ENCODE measurements around the gene ALOX12.

The ALOX12 gene

DNA sequence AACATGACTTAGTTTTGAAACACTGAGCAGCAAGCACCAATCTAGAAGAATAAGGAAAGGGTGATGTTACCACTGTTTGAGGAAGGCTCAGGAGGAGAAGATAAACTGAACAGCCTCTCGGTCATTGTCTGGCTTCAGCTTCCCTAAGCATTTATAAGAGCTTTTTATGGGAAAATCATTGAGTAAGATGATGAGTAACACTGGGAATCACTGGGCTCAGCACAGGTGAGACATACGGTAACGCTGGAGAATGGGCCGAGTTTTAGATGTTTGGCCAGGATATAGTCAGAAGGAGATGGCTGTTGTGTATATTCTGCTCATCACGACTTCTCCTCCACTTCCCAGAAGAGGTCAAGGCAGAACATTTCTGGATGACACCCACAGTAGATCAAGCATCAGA lies 42.2 kb upstream of the ALOX12 start:
- TF ChIP-seq, protein P1, sequence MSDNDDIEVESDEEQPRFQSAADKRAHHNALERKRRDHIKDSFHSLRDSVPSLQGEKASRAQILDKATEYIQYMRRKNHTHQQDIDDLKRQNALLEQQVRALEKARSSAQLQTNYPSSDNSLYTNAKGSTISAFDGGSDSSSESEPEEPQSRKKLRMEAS (IDR thresholded peaks at IDR 0.05) = no peak
- TF ChIP-seq TCF12 (IDR thresholded peaks at IDR 0.05; ENCODE audit: low read depth) (no peak), TAF1 (IDR thresholded peaks at IDR 0.05; ENCODE audit: low read depth) (no peak), ZBTB7A (IDR thresholded peaks at IDR 0.05; ENCODE audit: low read depth) (no peak)

DNA sequence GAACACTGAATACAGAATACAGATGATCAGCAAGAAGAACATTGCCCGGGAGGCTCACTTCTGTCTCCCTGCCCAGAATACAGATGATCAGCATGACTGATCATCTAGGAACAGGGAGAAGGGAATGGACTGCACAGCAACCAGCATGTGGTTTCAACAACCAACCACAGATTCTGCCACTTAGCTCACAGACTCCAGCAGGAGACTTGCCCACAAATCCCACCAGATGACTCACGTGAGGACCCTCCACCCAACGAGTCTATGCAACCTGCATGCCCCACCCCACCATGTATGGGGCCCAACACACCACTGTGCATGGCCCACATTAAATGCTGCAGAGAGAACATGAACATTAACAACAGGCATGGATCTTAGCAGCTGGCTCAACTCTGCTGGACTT lies 36.1 kb upstream of the ALOX12 start:
- TF ChIP-seq, protein P2, sequence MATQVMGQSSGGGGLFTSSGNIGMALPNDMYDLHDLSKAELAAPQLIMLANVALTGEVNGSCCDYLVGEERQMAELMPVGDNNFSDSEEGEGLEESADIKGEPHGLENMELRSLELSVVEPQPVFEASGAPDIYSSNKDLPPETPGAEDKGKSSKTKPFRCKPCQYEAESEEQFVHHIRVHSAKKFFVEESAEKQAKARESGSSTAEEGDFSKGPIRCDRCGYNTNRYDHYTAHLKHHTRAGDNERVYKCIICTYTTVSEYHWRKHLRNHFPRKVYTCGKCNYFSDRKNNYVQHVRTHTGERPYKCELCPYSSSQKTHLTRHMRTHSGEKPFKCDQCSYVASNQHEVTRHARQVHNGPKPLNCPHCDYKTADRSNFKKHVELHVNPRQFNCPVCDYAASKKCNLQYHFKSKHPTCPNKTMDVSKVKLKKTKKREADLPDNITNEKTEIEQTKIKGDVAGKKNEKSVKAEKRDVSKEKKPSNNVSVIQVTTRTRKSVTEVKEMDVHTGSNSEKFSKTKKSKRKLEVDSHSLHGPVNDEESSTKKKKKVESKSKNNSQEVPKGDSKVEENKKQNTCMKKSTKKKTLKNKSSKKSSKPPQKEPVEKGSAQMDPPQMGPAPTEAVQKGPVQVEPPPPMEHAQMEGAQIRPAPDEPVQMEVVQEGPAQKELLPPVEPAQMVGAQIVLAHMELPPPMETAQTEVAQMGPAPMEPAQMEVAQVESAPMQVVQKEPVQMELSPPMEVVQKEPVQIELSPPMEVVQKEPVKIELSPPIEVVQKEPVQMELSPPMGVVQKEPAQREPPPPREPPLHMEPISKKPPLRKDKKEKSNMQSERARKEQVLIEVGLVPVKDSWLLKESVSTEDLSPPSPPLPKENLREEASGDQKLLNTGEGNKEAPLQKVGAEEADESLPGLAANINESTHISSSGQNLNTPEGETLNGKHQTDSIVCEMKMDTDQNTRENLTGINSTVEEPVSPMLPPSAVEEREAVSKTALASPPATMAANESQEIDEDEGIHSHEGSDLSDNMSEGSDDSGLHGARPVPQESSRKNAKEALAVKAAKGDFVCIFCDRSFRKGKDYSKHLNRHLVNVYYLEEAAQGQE (IDR thresholded peaks at IDR 0.05; ENCODE audit: low read depth) = no peak
- TF ChIP-seq, protein P1 (IDR thresholded peaks at IDR 0.05) = no peak
- no peak for TF ChIP-seq EGR1 (IDR thresholded peaks at IDR 0.05)

DNA sequence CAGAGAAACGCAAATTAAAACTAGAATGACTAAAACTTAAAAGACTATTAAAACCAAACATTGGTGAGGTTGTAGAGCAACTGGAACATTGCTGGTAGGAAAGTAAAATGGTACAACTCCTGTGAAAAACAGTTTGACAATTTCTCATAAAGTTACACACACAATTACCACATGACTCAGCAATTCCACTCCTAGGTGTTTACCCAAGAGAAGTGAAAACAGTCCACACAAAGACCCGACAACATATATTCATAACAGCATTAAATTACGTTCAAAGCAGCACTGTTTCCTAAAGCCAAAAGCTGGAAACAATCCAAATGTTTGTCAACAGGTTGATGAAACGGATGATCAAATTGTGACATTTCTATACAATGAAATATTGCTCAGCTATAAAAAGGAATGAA lies 26.5 kb upstream of the ALOX12 start:
- TF ChIP-seq CEBPB (IDR thresholded peaks at IDR 0.05) (no peak), RAD21 (IDR thresholded peaks at IDR 0.05; ENCODE audit: low read depth) (no peak), ZBTB7A (IDR thresholded peaks at IDR 0.05; ENCODE audit: low read depth) (no peak), TAF1 (IDR thresholded peaks at IDR 0.05; ENCODE audit: low read depth) (no peak)
- TF ChIP-seq, protein P3, sequence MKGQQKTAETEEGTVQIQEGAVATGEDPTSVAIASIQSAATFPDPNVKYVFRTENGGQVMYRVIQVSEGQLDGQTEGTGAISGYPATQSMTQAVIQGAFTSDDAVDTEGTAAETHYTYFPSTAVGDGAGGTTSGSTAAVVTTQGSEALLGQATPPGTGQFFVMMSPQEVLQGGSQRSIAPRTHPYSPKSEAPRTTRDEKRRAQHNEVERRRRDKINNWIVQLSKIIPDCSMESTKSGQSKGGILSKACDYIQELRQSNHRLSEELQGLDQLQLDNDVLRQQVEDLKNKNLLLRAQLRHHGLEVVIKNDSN (IDR thresholded peaks at IDR 0.05) = no peak
- TF ChIP-seq, protein P1 (IDR thresholded peaks at IDR 0.05) = no peak

GRCh38 chr17:6970992-6971391 lies 24.9 kb upstream of the ALOX12 start:
- no peak for TF ChIP-seq EP300 (IDR thresholded peaks at IDR 0.05; ENCODE audit: borderline replicate concordance)
- TF ChIP-seq RAD21 (IDR thresholded peaks at IDR 0.05; ENCODE audit: low read depth) = no peak
- no peak for TF ChIP-seq TAF1 (IDR thresholded peaks at IDR 0.05; ENCODE audit: low read depth)
- no peak for TF ChIP-seq TCF12 (IDR thresholded peaks at IDR 0.05; ENCODE audit: low read depth)
- TF ChIP-seq, protein P2 (IDR thresholded peaks at IDR 0.05; ENCODE audit: low read depth) = no peak
- TF ChIP-seq CEBPB (IDR thresholded peaks at IDR 0.05) = no peak

- TF ChIP-seq, protein P2 (IDR thresholded peaks at IDR 0.05; ENCODE audit: low read depth) = no peak
- TF ChIP-seq CEBPB (IDR thresholded peaks at IDR 0.05) = no peak
- TF ChIP-seq RAD21 (IDR thresholded peaks at IDR 0.05; ENCODE audit: low read depth) = no peak
- TF ChIP-seq EGR1 (IDR thresholded peaks at IDR 0.05) = no peak
- TF ChIP-seq, protein P1 (IDR thresholded peaks at IDR 0.05) = no peak
- TF ChIP-seq YY1 (IDR thresholded peaks at IDR 0.05; ENCODE audit: low read depth) = no peak
- no peak for TF ChIP-seq TEAD4 (IDR thresholded peaks at IDR 0.05)
- TF ChIP-seq TAF1 (IDR thresholded peaks at IDR 0.05; ENCODE audit: low read depth) = no peak
- TF ChIP-seq, protein P3 (IDR thresholded peaks at IDR 0.05) = no peak
- no peak for TF ChIP-seq ZBTB7A (IDR thresholded peaks at IDR 0.05; ENCODE audit: low read depth)
- no peak for TF ChIP-seq CREB1 (IDR thresholded peaks at IDR 0.05; ENCODE audit: low read depth)
- no peak for TF ChIP-seq NFIC (IDR thresholded peaks at IDR 0.05)
- TF ChIP-seq TCF12 (IDR thresholded peaks at IDR 0.05; ENCODE audit: low read depth) = no peak
- TF ChIP-seq FOXM1 (IDR thresholded peaks at IDR 0.05; ENCODE audit: borderline replicate concordance, low read depth) = no peak
- TF ChIP-seq EP300 (IDR thresholded peaks at IDR 0.05; ENCODE audit: borderline replicate concordance) = no peak
Measured at GRCh38 chr17:6981426-6981825, 14.4 kb upstream of the ALOX12 start.
